Measurements from ENCODE around the gene LEFTY2. TPM values are rescaled to one million over a fixed set of nuclear protein-coding genes. Genes with fewer than 3 reads are reported as not detected.

The LEFTY2 gene, protein sequence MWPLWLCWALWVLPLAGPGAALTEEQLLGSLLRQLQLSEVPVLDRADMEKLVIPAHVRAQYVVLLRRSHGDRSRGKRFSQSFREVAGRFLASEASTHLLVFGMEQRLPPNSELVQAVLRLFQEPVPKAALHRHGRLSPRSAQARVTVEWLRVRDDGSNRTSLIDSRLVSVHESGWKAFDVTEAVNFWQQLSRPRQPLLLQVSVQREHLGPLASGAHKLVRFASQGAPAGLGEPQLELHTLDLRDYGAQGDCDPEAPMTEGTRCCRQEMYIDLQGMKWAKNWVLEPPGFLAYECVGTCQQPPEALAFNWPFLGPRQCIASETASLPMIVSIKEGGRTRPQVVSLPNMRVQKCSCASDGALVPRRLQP
- total RNA-seq (2011; cell fraction: chromatin; rRNA removed; ENCODE audit: low replicate concordance), result 0.23 TPM in 1 of 2 replicates, not detected in the other
- not detected in 2 replicates for total RNA-seq (2011; cell fraction: nucleolus; rRNA removed)
- total RNA-seq (2011; cell fraction: nucleoplasm; rRNA removed), result 0.29 TPM in 1 of 2 replicates, not detected in the other
- total RNA-seq (2014; rRNA removed) (0.08 and 0.14 TPM in 2 replicates), total RNA-seq (2014; rRNA removed; fragmentation: Illumina TruSeq; extraction: Trizol) (not detected in 2 replicates), total RNA-seq (2015; rRNA removed; fragmentation: Illumina TruSeq; extraction: Trizol) (not detected in 2 replicates), total RNA-seq (2021) (not detected in 2 replicates), polyA plus RNA-seq (2011; rRNA removed) (0.04 and 0.07 TPM in 2 replicates), polyA plus RNA-seq (2014; fragmentation: Illumina TruSeq; extraction: Trizol) (not detected in 2 replicates), polyA plus RNA-seq (2014; fragmentation: Nextera tagmentation; extraction: Ambion mirVana) (not detected), polyA plus RNA-seq (2014; rRNA removed) (0.78 TPM in 1 of 2 replicates, not detected in the other), polyA minus RNA-seq (2011; rRNA and poly(A)+ RNA removed) (not detected in 2 replicates), Bru-seq, nascent RNA (not detected), BruChase-seq, experiment 1, labeled RNA remaining after a 2-hour chase (not detected), BruChase-seq, experiment 2, labeled RNA remaining after a 6-hour chase (not detected)
- polyA plus RNA-seq (2011; cell fraction: cytosol; rRNA removed), result 0.03 and 0.06 TPM in 2 replicates
- polyA plus RNA-seq (2011; cell fraction: nucleus; rRNA removed), result 0.06 TPM in 1 of 2 replicates, not detected in the other
- polyA plus RNA-seq (2012), result 0.04 TPM in 2 replicates
- not detected in 2 replicates for polyA minus RNA-seq (2011; cell fraction: cytosol; rRNA and poly(A)+ RNA removed)
- not detected in 2 replicates for polyA minus RNA-seq (2011; cell fraction: nucleus; rRNA and poly(A)+ RNA removed)
- long read RNA-seq, experiment 1, result 0 reads
- long read RNA-seq, experiment 2, result 0 reads
- long read RNA-seq, experiment 3, result 0 reads

DNA sequence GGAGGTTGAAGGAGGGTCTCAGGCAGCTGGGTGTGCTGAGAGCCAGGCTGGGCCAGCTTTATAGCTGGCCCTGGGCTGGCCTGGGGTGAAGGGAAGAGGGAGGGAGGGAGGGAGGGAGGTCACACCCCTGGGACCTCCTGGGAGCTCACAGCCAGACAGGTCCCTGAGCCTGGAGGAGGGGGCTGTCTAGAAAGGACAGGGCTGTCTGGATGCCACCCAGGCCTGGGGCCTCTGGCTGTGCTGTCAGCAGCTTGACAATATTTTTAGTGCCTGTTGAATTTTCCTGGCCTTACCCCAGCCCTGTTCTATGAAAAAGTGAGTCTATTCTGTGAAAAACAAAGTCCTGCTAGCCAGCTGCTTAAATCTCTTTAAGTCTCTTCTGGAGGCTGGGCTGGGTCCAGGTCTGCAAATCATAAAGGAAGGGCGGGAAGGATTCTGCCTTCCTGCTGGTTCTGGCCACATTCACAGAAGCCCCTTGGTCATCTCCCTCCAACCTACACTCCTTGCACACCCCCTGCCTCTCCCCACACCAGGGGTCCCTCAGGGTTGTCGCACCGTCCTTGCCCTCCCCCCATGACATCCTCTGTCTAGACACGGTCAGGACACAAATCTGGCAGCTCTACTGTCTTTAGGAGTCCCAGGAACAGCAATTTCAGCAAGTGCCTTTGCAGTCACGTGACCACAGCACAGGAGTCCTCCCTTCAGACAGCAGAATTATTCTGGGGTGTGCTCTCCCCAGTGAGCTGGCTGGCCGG is at the start of gene LEFTY2:
TSS of gene LEFTY2 (minus strand) at position 34 of the 755 bp plus-strand sequence. CDS start 80 bp downstream, outside the sequence.
- H3K9ac ChIP-seq (ENCODE audit: insufficient read depth in 1 of 2, low read depth in 2 of 2, low read length in 2 of 2), result peak within 1 kb of the TSS in 1 of 2 experiments; percentile 71; a peak in 2 of 4 replicates
- intact Hi-C loops (cut with micrococcal nuclease) (no loop called here), in situ Hi-C loops (cut with MboI) (no loop called here)
- TF ChIP-seq EHMT2 (IDR thresholded peaks at IDR 0.05) (no peak), CSDE1 (IDR thresholded peaks at IDR 0.05) (no peak), ZKSCAN8 (CRISPR knock-in tag; IDR thresholded peaks at IDR 0.05) (no peak), KDM1A (IDR thresholded peaks at IDR 0.05) (0 out of 4 replicates have a peak, but pooled peaks of 1 of the 2 experiments have one; percentile 26), LCOR (CRISPR knock-in tag; IDR thresholded peaks at IDR 0.05) (no peak)
- TF ChIP-seq, protein P1, sequence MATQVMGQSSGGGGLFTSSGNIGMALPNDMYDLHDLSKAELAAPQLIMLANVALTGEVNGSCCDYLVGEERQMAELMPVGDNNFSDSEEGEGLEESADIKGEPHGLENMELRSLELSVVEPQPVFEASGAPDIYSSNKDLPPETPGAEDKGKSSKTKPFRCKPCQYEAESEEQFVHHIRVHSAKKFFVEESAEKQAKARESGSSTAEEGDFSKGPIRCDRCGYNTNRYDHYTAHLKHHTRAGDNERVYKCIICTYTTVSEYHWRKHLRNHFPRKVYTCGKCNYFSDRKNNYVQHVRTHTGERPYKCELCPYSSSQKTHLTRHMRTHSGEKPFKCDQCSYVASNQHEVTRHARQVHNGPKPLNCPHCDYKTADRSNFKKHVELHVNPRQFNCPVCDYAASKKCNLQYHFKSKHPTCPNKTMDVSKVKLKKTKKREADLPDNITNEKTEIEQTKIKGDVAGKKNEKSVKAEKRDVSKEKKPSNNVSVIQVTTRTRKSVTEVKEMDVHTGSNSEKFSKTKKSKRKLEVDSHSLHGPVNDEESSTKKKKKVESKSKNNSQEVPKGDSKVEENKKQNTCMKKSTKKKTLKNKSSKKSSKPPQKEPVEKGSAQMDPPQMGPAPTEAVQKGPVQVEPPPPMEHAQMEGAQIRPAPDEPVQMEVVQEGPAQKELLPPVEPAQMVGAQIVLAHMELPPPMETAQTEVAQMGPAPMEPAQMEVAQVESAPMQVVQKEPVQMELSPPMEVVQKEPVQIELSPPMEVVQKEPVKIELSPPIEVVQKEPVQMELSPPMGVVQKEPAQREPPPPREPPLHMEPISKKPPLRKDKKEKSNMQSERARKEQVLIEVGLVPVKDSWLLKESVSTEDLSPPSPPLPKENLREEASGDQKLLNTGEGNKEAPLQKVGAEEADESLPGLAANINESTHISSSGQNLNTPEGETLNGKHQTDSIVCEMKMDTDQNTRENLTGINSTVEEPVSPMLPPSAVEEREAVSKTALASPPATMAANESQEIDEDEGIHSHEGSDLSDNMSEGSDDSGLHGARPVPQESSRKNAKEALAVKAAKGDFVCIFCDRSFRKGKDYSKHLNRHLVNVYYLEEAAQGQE (IDR thresholded peaks at IDR 0.05; ENCODE audit: borderline replicate concordance), result peak; percentile 41
- TF ChIP-seq, protein P1 (CRISPR knock-in tag; IDR thresholded peaks at IDR 0.05; ENCODE audit: low read depth), result no peak

More for the DNA sequence above, at the start of gene LEFTY2:
- no peak within 1 kb of the TSS for H3K27ac ChIP-seq (ENCODE audit: extremely low read depth, low read depth, low read length)
- DNase-seq (ENCODE audit: extremely low read depth in 1 of 4, low spot score in 3 of 4) (peak in 2 of 4 experiments; percentile 27 to 46), FAIRE-seq (peak; percentile 80), ATAC-seq (peak; percentile 40)
- H3K9me3 ChIP-seq (replicated peaks; ENCODE audit: control insufficient read depth, insufficient read depth, low read depth, low read length), result no peaks in the 10 kb centered on the region
- no peak within 1 kb of the TSS for H3K4me2 ChIP-seq (ENCODE audit: insufficient read depth, low read length)
- ChIA-PET CTCF (ENCODE audit: low intra/inter-chr PET ratio) (no interaction called here), POLR2A (interaction anchor here (0.6 to 1.4 kb wide), 3 partner anchors 16 to 212 kb away, joined by 3 to 7 read pairs (median 3); no protein-coding TSS in a partner anchor)
- no peaks in the 10 kb centered on the region for H3K36me3 ChIP-seq (ENCODE audit: control insufficient read depth, insufficient read depth, low read length)
- WGBS (ENCODE audit: insufficient coverage, low coverage, missing lambda C conversion rate), result 24% methylated on average over 6 of the region's 6 CpGs
- H4K20me1 ChIP-seq (replicated peaks; ENCODE audit: control insufficient read depth, insufficient read depth, low read length), result no peaks in the 10 kb centered on the region
- H3K4me3 ChIP-seq, result no peak within 1 kb of the TSS
- peaks cover 7 to 23% of the 10 kb centered on the region in 2 experiments; a peak in 4 of 5 replicates for H3K4me1 ChIP-seq (replicated peaks in 1 of 2; ENCODE audit: control insufficient read depth in 2 of 2, insufficient read depth in 2 of 2, low read length in 2 of 2)
- no peaks in the 10 kb centered on the region for H3K9me1 ChIP-seq (ENCODE audit: control insufficient read depth, insufficient read depth, low read length)
- H2AFZ ChIP-seq (ENCODE audit: low read depth, low read length), result peak within 1 kb of the TSS; percentile 0; the same call in 1 of the 2 replicates
- no peaks in the 10 kb centered on the region for H3K79me2 ChIP-seq (ENCODE audit: control insufficient read depth, insufficient read depth, low read length)
- no TSS peak for BruUV-seq (replicated peaks)
- no peaks in the 10 kb centered on the region for H3K27me3 ChIP-seq (ENCODE audit: control insufficient read depth in 2 of 2, insufficient read depth in 2 of 2, low read length in 2 of 2)
